NB4 (cell line): Measurements from ENCODE around the gene RABGEF1.
"Not testable (repeated sequence)": the region's sequence is repeated elsewhere in the genome, so short reads cannot be mapped to it uniquely, and the experiment has no call there.

Experiments
- CTCF ChIP-seq: IDR thresholded peaks from one replicate; pipeline ENCODE4 v1.5.1; 2012; ENCODE audit warnings: low read depth, low read length
- MYC ChIP-seq: IDR thresholded peaks from 2 replicates; pipeline ENCODE4 v1.6.1; 2011; ENCODE audit warnings: low read depth, low read length
- POLR2A ChIP-seq: IDR thresholded peaks from 2 replicates; pipeline ENCODE4 v1.6.1; 2011; ENCODE audit warnings: mild to moderate bottlenecking; ENCODE audit not compliant: insufficient read length; ENCODE audit errors: extremely low read depth

- TF ChIP-seq CTCF, MYC, POLR2A: not testable (repeated sequence)
Observed at GRCh38 chr7:66695417-66695816, 45.1 kb upstream of the RABGEF1 start.
